Stimulated activated CD4-positive, alpha-beta T cell treated with anti-CD3 and anti-CD28 coated beads, Interleukin-4, amount 100 ng/mL, for 4 hours (primary cell): ENCODE data around the gene FOXP1.
"Not testable (repeated sequence)": the region's sequence is repeated elsewhere in the genome, so short reads cannot be mapped to it uniquely, and the experiment has no call there.

Experiments
- DNase-seq, 2 experiments: peaks; one replicate each; pipeline ENCODE4 v3.0.0-alpha.2; 2020

FOXP1 gene

GRCh38 chr3:71560665-71561064 is 22.9 kb downstream of the FOXP1 start:
- no peak for DNase-seq

GRCh38 chr3:71559578-71560162 is 23.9 kb downstream of the FOXP1 start:
- DNase-seq = no peak

- DNase-seq = no peak
Measured at GRCh38 chr3:71559021-71559420, 24.5 kb downstream of the FOXP1 start.

GRCh38 chr3:71554649-71555048 is 28.9 kb downstream of the FOXP1 start:
- DNase-seq = no peak

GRCh38 chr3:71551311-71551919 is 32.1 kb downstream of the FOXP1 start:
- DNase-seq = no peak

- DNase-seq = no peak
Measured at GRCh38 chr3:71549951-71550350, 33.6 kb downstream of the FOXP1 start.

- DNase-seq = no peak
Measured at GRCh38 chr3:71548705-71549384, 34.7 kb downstream of the FOXP1 start.

- no peak for DNase-seq
Measured at GRCh38 chr3:71547249-71548198, 36.0 kb downstream of the FOXP1 start.

- no peak for DNase-seq
Measured at GRCh38 chr3:71546821-71547220, 36.7 kb downstream of the FOXP1 start.

GRCh38 chr3:71545330-71545729 is 38.2 kb downstream of the FOXP1 start:
- no peak for DNase-seq

- DNase-seq = no peak
Measured at GRCh38 chr3:71543371-71544016, 40.0 kb downstream of the FOXP1 start.

- DNase-seq = no peak
Measured at GRCh38 chr3:71542521-71543370, 40.8 kb downstream of the FOXP1 start.

- DNase-seq = no peak
Measured at GRCh38 chr3:71541313-71541712, 42.2 kb downstream of the FOXP1 start.

- DNase-seq = no peak
Measured at GRCh38 chr3:71537211-71537611, 46.3 kb downstream of the FOXP1 start.

GRCh38 chr3:71536376-71536965 is 47.1 kb downstream of the FOXP1 start:
- DNase-seq = no peak

- DNase-seq = no peak
Measured at GRCh38 chr3:71533588-71533987, 49.9 kb downstream of the FOXP1 start.

- no peak for DNase-seq
Measured at GRCh38 chr3:71532639-71533395, 50.7 kb downstream of the FOXP1 start.

GRCh38 chr3:71530903-71531530 is 52.5 kb downstream of the FOXP1 start:
- DNase-seq = no peak

- DNase-seq = no peak
Measured at GRCh38 chr3:71528816-71529215, 54.7 kb downstream of the FOXP1 start.

GRCh38 chr3:71526448-71526847 is 57.1 kb downstream of the FOXP1 start:
- not testable (repeated sequence) for DNase-seq
